Measurements from ENCODE around the gene SLC16A5. TPM values are rescaled to one million over a fixed set of nuclear protein-coding genes. Genes with fewer than 3 reads are reported as not detected.

SLC16A5 gene
- total RNA-seq, 1 donor from 2014 or later: 19.1 TPM

DNA sequence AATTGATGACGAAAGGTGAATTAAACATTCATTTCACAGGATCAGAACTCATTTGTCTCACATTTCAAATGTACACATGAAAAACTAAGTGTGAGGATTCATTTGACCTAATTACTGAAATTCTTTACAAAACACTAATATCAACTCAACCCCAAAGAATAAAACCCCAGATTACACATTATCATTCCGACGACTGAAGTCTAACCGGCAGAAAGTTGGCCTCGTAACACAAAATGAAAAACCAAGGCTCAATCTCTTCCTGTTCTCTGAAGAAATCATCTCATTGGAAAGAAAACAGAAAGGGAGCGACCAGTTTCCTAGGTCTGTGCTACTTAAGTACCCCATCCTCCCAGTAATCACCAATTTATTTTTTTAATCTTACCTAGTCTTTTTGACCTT is 64.8 kb downstream of the SLC16A5 start:
- Histone ChIP-seq H3K27me3 (ENCODE audit: control insufficient read depth, insufficient read depth, low read length) (no peaks in the 10 kb centered on the region), H3K4me3 (ENCODE audit: low read depth, low read length) (peak overlapping the region; percentile 72), H3K36me3 (ENCODE audit: control insufficient read depth, insufficient read depth, low read length) (no peaks in the 10 kb centered on the region)
- TF ChIP-seq, protein P1, sequence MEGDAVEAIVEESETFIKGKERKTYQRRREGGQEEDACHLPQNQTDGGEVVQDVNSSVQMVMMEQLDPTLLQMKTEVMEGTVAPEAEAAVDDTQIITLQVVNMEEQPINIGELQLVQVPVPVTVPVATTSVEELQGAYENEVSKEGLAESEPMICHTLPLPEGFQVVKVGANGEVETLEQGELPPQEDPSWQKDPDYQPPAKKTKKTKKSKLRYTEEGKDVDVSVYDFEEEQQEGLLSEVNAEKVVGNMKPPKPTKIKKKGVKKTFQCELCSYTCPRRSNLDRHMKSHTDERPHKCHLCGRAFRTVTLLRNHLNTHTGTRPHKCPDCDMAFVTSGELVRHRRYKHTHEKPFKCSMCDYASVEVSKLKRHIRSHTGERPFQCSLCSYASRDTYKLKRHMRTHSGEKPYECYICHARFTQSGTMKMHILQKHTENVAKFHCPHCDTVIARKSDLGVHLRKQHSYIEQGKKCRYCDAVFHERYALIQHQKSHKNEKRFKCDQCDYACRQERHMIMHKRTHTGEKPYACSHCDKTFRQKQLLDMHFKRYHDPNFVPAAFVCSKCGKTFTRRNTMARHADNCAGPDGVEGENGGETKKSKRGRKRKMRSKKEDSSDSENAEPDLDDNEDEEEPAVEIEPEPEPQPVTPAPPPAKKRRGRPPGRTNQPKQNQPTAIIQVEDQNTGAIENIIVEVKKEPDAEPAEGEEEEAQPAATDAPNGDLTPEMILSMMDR (IDR thresholded peaks at IDR 0.05; ENCODE audit: insufficient read depth, low read length, poor library complexity, severe bottlenecking): no peak
- DNase-seq (ENCODE audit: low read depth): no peak

DNA sequence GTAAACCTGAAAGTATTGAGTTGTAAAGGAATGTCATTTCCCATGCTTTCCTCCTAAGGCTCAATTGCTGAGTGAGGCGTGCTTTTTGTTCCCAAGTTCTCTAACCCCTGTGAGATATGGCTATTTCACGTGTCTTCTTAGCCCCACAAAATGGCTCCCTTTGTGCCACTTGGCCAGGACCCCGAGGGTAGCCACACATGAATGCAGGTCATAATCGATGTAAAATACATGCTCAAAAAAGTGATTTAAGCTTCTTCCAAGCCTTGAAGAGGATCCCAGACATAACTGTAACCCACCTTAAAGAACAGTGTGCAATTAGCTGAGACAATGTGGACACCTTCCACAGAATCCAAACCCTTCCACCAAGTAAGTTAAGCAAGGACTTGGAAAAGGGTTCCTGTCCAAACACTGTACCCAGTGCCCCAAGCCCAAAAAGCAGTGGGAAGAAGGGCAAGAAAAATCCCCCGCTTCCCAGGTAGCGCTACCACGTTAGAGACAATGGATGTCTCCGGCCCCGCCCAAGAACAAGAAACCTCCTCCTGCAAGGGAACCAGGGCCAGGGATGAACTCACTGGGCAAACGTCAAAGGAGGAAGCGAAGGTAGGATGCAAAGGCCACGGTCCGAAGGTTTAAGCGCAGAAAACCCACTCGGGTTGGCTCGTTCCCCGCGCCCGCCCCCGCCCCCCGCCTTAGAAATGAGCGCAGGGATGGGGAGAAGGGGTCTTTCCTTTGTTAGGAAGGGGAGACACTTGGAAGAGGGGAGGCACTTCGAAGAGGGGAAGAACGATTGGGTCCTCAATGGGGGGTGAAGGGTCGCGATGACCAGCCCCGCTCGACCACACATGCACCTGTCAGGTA is 65.4 kb downstream of the SLC16A5 start:
- H3K4me3 ChIP-seq (ENCODE audit: low read depth, low read length): peak overlapping the region; percentile 72
- H3K27me3 ChIP-seq (ENCODE audit: control insufficient read depth, insufficient read depth, low read length): no peaks in the 10 kb centered on the region
- TF ChIP-seq, protein P1 (IDR thresholded peaks at IDR 0.05; ENCODE audit: insufficient read depth, low read length, poor library complexity, severe bottlenecking): no peak
- no peak for DNase-seq (ENCODE audit: low read depth)
- H3K36me3 ChIP-seq (ENCODE audit: control insufficient read depth, insufficient read depth, low read length): no peaks in the 10 kb centered on the region

DNA sequence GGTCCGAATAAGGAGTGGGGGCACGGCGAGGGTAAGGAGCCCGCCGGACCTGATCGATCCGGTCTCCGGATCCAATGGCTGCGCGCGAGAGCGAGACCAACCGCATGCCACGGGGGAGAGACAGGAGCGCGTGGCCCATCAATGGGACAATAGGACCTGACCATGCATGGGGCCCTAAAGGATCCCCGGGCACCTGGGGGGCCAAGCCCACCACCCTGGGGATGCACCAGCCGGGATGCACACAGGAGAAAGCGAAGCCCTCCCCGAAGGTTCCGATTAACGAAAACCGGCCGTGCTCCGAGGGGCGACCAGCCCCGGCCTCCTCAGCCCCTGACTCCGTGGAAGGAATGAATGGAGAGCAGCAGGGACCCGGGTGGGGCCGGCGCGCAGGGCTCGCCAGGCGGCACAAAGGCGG is 66.0 kb downstream of the SLC16A5 start:
- TF ChIP-seq, protein P1 (IDR thresholded peaks at IDR 0.05; ENCODE audit: insufficient read depth, low read length, poor library complexity, severe bottlenecking): no peak
- no peaks in the 10 kb centered on the region for H3K36me3 ChIP-seq (ENCODE audit: control insufficient read depth, insufficient read depth, low read length)
- H3K4me3 ChIP-seq (ENCODE audit: low read depth, low read length): peak overlapping the region; percentile 72
- H3K27me3 ChIP-seq (ENCODE audit: control insufficient read depth, insufficient read depth, low read length): no peaks in the 10 kb centered on the region
- no peak for DNase-seq (ENCODE audit: low read depth)

DNA sequence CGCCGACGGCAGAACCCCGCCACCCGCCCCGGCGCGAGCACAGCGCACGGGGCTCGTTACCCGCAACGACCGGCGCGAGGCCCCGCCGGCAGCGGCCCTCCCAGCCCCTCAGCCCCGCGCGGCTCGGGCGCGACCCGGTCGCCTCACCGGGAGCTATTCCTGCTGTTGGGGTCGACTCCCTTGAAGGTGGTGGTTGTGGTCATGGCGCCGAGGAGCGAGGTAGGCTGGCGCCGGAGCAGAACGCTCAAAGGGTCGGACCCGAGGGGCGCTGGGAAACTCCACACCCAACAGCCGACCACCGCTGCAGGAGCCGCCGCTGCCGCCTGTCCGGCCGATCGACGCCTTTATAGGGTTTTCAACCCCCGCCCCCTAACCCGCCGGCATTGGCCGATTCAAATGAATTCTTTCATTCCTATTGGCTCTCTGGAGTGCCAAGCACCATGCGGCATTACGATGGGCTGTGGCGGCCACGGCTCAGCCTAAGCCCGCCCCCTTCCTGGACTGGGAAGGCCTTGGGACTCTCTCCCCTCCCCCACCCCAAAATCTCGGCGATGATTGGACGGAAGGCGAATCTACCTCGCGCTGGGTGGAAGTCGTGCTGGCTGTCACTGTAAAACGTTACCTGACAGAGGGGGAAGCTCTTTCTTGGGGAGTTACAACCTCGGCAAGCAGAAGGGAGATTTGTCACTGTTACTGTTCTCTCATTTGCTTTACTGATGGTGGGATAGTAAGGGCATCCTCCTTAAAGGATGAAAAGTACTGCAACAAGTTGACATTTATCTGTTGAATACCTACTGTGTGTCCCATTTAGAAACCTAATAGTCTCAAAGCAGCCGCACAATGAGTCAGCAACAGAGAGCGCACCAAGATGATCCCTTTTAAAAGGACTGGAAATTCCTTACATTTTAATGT is 66.7 kb downstream of the SLC16A5 start, which contains the start of gene JPT1:
Gene JPT1, minus strand, starts transcription at position 318 of the 912 bp plus-strand sequence. Its CDS starts 115 bp downstream, at position 203.
- Histone ChIP-seq H3K4me3 (ENCODE audit: low read depth, low read length) (peak within 1 kb of the TSS; percentile 72), H3K36me3 (ENCODE audit: control insufficient read depth, insufficient read depth, low read length) (no peaks in the 10 kb centered on the region), H3K27me3 (ENCODE audit: control insufficient read depth, insufficient read depth, low read length) (no peaks in the 10 kb centered on the region)
- peak; percentile 94 for DNase-seq (ENCODE audit: low read depth)
- TF ChIP-seq, protein P1 (IDR thresholded peaks at IDR 0.05; ENCODE audit: insufficient read depth, low read length, poor library complexity, severe bottlenecking): no peak

DNA sequence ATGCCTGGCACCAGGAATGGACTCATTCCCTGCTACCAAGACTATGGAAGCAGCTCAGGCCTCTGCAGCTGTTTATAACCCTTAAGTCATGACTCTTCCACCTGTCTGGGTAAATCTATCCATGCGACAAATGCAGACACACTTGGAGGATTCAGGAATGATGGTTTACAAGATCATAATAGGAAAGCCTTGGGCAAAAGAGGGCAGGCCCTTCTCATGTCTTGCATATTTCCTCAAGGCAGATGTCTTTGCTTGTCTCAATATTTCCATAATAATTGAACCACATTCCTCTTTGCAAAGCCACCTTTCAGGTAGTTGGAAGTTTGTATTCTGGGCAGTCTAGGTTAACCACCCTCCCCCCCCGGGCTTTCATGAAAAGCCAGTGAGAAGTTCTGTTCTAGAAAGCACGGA is 67.4 kb downstream of the SLC16A5 start:
- TF ChIP-seq, protein P1 (IDR thresholded peaks at IDR 0.05; ENCODE audit: insufficient read depth, low read length, poor library complexity, severe bottlenecking): no peak
- no peaks in the 10 kb centered on the region for H3K36me3 ChIP-seq (ENCODE audit: control insufficient read depth, insufficient read depth, low read length)
- DNase-seq (ENCODE audit: low read depth): no peak
- H3K27me3 ChIP-seq (ENCODE audit: control insufficient read depth, insufficient read depth, low read length): no peaks in the 10 kb centered on the region
- no peak overlapping the region for H3K4me3 ChIP-seq (ENCODE audit: low read depth, low read length)

Other genes starting within 250 kb of the SLC16A5 start
- not detected in 2 replicates for gene GRIN2C, start 228.1 kb upstream of the SLC16A5 start, total RNA-seq
- 34.0 and 45.0 TPM in 2 replicates for gene FDXR, start 215.0 kb upstream of the SLC16A5 start, total RNA-seq
- not detected in 2 replicates for gene FADS6, start 194.3 kb upstream of the SLC16A5 start, total RNA-seq
- not detected in 2 replicates for gene USH1G, start 164.7 kb upstream of the SLC16A5 start, total RNA-seq
- gene OTOP2, start 163.7 kb upstream of the SLC16A5 start, total RNA-seq: not detected in 2 replicates
- not detected in 2 replicates for gene OTOP3, start 152.1 kb upstream of the SLC16A5 start, total RNA-seq
- 25.2 and 28.5 TPM in 2 replicates for gene HID1, start 115.2 kb upstream of the SLC16A5 start, total RNA-seq
- gene CDR2L, start 100.3 kb upstream of the SLC16A5 start, total RNA-seq: 51.9 and 52.3 TPM in 2 replicates
- 68.5 and 77.7 TPM in 2 replicates for gene MRPL58, start 75.3 kb upstream of the SLC16A5 start, total RNA-seq
- gene ATP5PD, start 41.0 kb upstream of the SLC16A5 start, total RNA-seq: 247 and 275 TPM in 2 replicates
- 15.6 and 19.2 TPM in 2 replicates for gene KCTD2, start 40.7 kb upstream of the SLC16A5 start, total RNA-seq
- gene ARMC7, start 22.0 kb downstream of the SLC16A5 start, total RNA-seq: 7.9 and 8.0 TPM in 2 replicates
- 107 and 114 TPM in 2 replicates for gene NT5C, start 43.8 kb downstream of the SLC16A5 start, total RNA-seq
- gene JPT1, start 66.6 kb downstream of the SLC16A5 start, total RNA-seq: 453 and 466 TPM in 2 replicates
- 61.9 and 76.0 TPM in 2 replicates for gene SUMO2, start 95.0 kb downstream of the SLC16A5 start, total RNA-seq
- 33.1 and 37.2 TPM in 2 replicates for gene NUP85, start 117.7 kb downstream of the SLC16A5 start, total RNA-seq
- 24.8 and 34.8 TPM in 2 replicates for gene GGA3, start 173.7 kb downstream of the SLC16A5 start, total RNA-seq
- 57.8 and 69.4 TPM in 2 replicates for gene MRPS7, start 173.9 kb downstream of the SLC16A5 start, total RNA-seq
- 26.7 and 36.1 TPM in 2 replicates for gene MIF4GD, start 183.3 kb downstream of the SLC16A5 start, total RNA-seq
- 6.0 and 7.1 TPM in 2 replicates for gene SLC25A19, start 201.5 kb downstream of the SLC16A5 start, total RNA-seq